ENCODE data around the gene AKT3. TPM values are rescaled to one million over a fixed set of nuclear protein-coding genes. Genes with fewer than 3 reads are reported as not detected.

The AKT3 gene
- total and polyA plus RNA-seq, 5 donors from 2014 or later = 0.81 to 84.2 (median 2.8) TPM

DNA sequence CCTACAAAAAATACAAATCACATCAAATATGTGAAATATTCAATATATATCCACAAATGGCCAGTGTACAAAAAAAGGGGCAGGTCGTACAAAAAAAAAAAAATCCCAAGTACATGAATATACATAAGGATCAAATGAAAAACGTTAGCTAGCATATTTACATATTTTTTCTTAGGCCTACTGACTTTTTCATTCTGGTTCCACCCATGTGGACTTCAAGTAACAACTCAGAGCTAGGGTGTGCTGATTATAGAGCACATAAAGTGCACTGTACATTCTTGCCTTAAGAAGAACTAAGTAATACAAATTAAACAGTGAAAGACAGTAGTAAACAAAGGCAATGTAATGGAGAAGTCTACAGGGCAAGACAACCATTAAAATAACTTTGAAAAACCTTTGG, 297.0 kb downstream of the AKT3 start:
- no peak for ATAC-seq (ENCODE audit: low read depth in 2 of 2)
- H3K4me3 ChIP-seq (ENCODE audit: low read depth, low read length) = no peak overlapping the region
- H3K4me1 Mint-ChIP-seq = peaks cover 0 to 8% (median under 1%) of the 10 kb centered on the region in 4 donors
- no peaks in the 10 kb centered on the region for H3K27me3 Mint-ChIP-seq
- peaks cover 0 to 2% (median 0%) of the 10 kb centered on the region in 7 donors for H3K9me3 Mint-ChIP-seq
- no peak overlapping the region for H3K27ac Mint-ChIP-seq
- DNase-seq = no peak
- H3K27ac ChIP-seq (ENCODE audit: insufficient read depth, low read length, poor library complexity, severe bottlenecking) = no peak overlapping the region
- no peak overlapping the region for H3K4me3 Mint-ChIP-seq
- no peaks in the 10 kb centered on the region for H3K9me3 ChIP-seq (ENCODE audit: control insufficient read depth in 2 of 2, low read length in 2 of 2)
- H3K36me3 Mint-ChIP-seq = peaks cover 22% of the 10 kb centered on the region
- peaks cover 4% of the 10 kb centered on the region for H3K36me3 ChIP-seq (ENCODE audit: control insufficient read depth, insufficient read depth, low read length)
- no peaks in the 10 kb centered on the region for H3K4me1 ChIP-seq (ENCODE audit: control insufficient read depth, insufficient read depth, low read length, poor library complexity, severe bottlenecking)
- no peaks in the 10 kb centered on the region for H3K27me3 ChIP-seq (ENCODE audit: control insufficient read depth, insufficient read depth, low read length)

DNA sequence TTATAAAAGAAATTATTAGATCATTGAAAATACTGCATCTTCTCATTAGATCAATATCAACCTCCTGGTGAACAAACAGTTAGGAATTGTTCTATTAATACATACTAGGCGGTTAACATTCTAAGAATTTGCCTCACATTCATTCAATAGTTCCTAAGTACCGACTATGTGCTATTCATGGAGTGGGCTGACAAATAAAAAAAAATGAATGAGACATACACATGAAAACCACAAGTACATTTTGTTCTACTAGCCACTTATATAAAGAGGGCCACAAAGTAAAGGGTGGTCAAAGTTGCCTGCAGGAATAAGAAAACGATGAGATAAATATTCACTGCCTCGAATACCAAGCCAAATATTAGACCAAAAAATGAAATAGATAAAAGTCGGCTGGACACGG, 299.8 kb downstream of the AKT3 start:
- H3K4me3 Mint-ChIP-seq = peak overlapping the region in 1 of 4 donors; percentile 81
- Histone ChIP-seq H3K9me3 (ENCODE audit: control insufficient read depth in 2 of 2, low read length in 2 of 2) (no peaks in the 10 kb centered on the region), H3K27me3 (ENCODE audit: control insufficient read depth, insufficient read depth, low read length) (no peaks in the 10 kb centered on the region), H3K4me1 (ENCODE audit: control insufficient read depth, insufficient read depth, low read length, poor library complexity, severe bottlenecking) (no peaks in the 10 kb centered on the region), H3K4me3 (ENCODE audit: low read depth, low read length) (no peak overlapping the region), H3K27ac (ENCODE audit: insufficient read depth, low read length, poor library complexity, severe bottlenecking) (no peak overlapping the region), H3K36me3 (ENCODE audit: control insufficient read depth, insufficient read depth, low read length) (peaks cover 6% of the 10 kb centered on the region)
- H3K27me3 Mint-ChIP-seq = no peaks in the 10 kb centered on the region
- peaks cover 0 to 8% (median under 1%) of the 10 kb centered on the region in 4 donors for H3K4me1 Mint-ChIP-seq
- DNase-seq (no peak), ATAC-seq (ENCODE audit: low read depth in 2 of 2) (no peak)
- no peaks in the 10 kb centered on the region for H3K9me3 Mint-ChIP-seq
- H3K36me3 Mint-ChIP-seq = peaks cover 37% of the 10 kb centered on the region
- H3K27ac Mint-ChIP-seq = no peak overlapping the region

DNA sequence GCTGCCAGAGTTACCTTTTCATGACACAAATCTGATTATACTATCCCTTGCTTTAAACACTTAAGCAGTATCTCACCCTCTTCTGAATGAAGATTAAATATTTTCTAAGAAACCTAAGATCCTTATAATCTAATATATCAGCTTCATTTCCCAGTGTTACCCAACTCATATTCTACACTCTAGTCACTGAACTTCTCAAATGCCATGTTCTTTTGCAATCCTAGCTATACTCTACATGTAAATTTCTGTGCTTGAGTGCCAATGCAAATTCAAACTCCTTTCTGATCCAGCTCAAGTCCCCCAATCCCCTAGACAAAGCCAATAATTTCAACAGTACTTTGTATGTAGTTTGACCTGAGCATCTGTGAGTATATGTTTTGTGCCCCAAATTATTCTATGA, 300.3 kb downstream of the AKT3 start:
- DNase-seq = no peak
- H3K27me3 Mint-ChIP-seq = no peaks in the 10 kb centered on the region
- no peak overlapping the region for H3K27ac Mint-ChIP-seq
- H3K9me3 ChIP-seq (ENCODE audit: control insufficient read depth in 2 of 2, low read length in 2 of 2) = no peaks in the 10 kb centered on the region
- H3K4me3 ChIP-seq (ENCODE audit: low read depth, low read length) = no peak overlapping the region
- H3K27me3 ChIP-seq (ENCODE audit: control insufficient read depth, insufficient read depth, low read length) = no peaks in the 10 kb centered on the region
- H3K9me3 Mint-ChIP-seq = no peaks in the 10 kb centered on the region
- H3K36me3 Mint-ChIP-seq = peaks cover 37% of the 10 kb centered on the region
- H3K4me1 Mint-ChIP-seq = peaks cover 0 to 8% (median under 1%) of the 10 kb centered on the region in 4 donors
- ATAC-seq (ENCODE audit: low read depth in 2 of 2) = no peak
- H3K27ac ChIP-seq (ENCODE audit: insufficient read depth, low read length, poor library complexity, severe bottlenecking) = no peak overlapping the region
- peaks cover 6% of the 10 kb centered on the region for H3K36me3 ChIP-seq (ENCODE audit: control insufficient read depth, insufficient read depth, low read length)
- no peaks in the 10 kb centered on the region for H3K4me1 ChIP-seq (ENCODE audit: control insufficient read depth, insufficient read depth, low read length, poor library complexity, severe bottlenecking)
- H3K4me3 Mint-ChIP-seq = no peak overlapping the region

DNA sequence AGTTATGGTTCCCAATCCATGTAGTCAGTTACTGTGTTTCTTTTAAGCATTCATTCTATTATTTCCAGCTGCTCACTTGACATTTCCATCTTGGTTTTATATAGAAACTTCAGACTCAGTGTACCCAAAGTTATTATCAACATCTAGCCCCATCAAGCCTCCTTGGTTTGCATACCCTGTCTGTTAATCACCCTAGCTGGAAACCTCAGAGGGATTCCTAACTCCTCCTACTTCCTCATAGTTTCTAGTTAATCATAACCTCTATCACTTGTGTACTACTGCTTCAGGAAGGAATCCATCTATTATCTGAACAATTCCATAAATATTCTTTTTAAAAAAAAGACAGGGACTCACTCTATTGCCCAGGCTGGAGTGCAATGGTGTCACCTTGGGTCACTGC, 300.9 kb downstream of the AKT3 start:
- H3K9me3 ChIP-seq (ENCODE audit: control insufficient read depth in 2 of 2, low read length in 2 of 2) = no peaks in the 10 kb centered on the region
- ATAC-seq (ENCODE audit: low read depth in 2 of 2) (no peak), DNase-seq (no peak)
- H3K27ac Mint-ChIP-seq = no peak overlapping the region
- no peaks in the 10 kb centered on the region for H3K27me3 Mint-ChIP-seq
- peaks cover 38% of the 10 kb centered on the region for H3K36me3 Mint-ChIP-seq
- peaks cover 0 to 8% (median under 1%) of the 10 kb centered on the region in 4 donors for H3K4me1 Mint-ChIP-seq
- H3K27ac ChIP-seq (ENCODE audit: insufficient read depth, low read length, poor library complexity, severe bottlenecking) = no peak overlapping the region
- H3K4me3 Mint-ChIP-seq = no peak overlapping the region
- no peak overlapping the region for H3K4me3 ChIP-seq (ENCODE audit: low read depth, low read length)
- no peaks in the 10 kb centered on the region for H3K4me1 ChIP-seq (ENCODE audit: control insufficient read depth, insufficient read depth, low read length, poor library complexity, severe bottlenecking)
- H3K9me3 Mint-ChIP-seq = no peaks in the 10 kb centered on the region
- H3K27me3 ChIP-seq (ENCODE audit: control insufficient read depth, insufficient read depth, low read length) = no peaks in the 10 kb centered on the region
- H3K36me3 ChIP-seq (ENCODE audit: control insufficient read depth, insufficient read depth, low read length) = peaks cover 12% of the 10 kb centered on the region

DNA sequence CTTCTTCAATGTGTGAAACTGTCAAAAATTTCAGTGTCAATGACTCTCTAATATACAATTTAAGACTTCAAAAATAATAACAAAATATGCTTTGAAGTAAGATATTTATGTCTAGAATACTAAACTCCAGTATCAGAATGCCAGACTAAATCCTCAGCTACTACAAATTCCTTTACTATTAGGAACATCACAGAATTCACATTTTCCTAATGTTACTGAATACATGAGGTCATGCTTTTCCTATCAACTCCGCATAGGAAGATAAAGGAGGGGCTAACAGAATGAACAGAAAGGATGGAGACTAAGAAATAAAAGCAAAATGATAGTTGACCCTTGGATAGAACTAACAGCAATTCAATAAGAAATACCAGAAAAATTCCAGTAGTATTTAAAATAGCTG, 301.5 kb downstream of the AKT3 start:
- Mint-ChIP-seq H3K4me3 (no peak overlapping the region), H3K27ac (no peak overlapping the region), H3K4me1 (peaks cover 0 to 8% (median 3%) of the 10 kb centered on the region in 4 donors), H3K9me3 (no peaks in the 10 kb centered on the region), H3K36me3 (peaks cover 42% of the 10 kb centered on the region), H3K27me3 (no peaks in the 10 kb centered on the region)
- DNase-seq = no peak
- Histone ChIP-seq H3K4me3 (ENCODE audit: low read depth, low read length) (no peak overlapping the region), H3K27me3 (ENCODE audit: control insufficient read depth, insufficient read depth, low read length) (no peaks in the 10 kb centered on the region), H3K4me1 (ENCODE audit: control insufficient read depth, insufficient read depth, low read length, poor library complexity, severe bottlenecking) (no peaks in the 10 kb centered on the region), H3K27ac (ENCODE audit: insufficient read depth, low read length, poor library complexity, severe bottlenecking) (no peak overlapping the region), H3K9me3 (ENCODE audit: control insufficient read depth in 2 of 2, low read length in 2 of 2) (no peaks in the 10 kb centered on the region), H3K36me3 (ENCODE audit: control insufficient read depth, insufficient read depth, low read length) (peaks cover 15% of the 10 kb centered on the region)
- ATAC-seq (ENCODE audit: low read depth in 2 of 2) = no peak

DNA sequence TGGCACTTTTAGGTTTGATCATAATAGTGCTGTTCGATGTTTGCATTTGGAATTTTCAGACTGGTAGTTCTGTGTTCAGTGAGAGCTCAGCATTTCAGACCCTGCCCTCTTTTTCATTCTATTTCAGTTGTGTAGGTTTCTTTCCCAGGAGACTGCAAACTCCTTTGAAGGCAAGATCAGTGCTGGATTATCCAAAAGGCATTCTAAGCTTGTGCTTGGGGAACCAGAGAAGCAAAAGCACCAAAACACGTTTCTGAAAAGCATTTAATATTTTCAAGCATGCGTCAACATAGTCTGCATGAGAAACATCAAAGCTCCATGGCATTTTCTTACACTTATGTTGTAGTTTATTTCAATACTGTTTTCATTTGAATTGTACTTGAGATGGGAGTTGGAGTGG, 302.2 kb downstream of the AKT3 start:
- H3K36me3 Mint-ChIP-seq = peaks cover 45% of the 10 kb centered on the region
- H3K27me3 Mint-ChIP-seq = no peaks in the 10 kb centered on the region
- H3K4me3 ChIP-seq (ENCODE audit: low read depth, low read length) = no peak overlapping the region
- H3K4me3 Mint-ChIP-seq = no peak overlapping the region
- H3K36me3 ChIP-seq (ENCODE audit: control insufficient read depth, insufficient read depth, low read length) = peaks cover 15% of the 10 kb centered on the region
- no peaks in the 10 kb centered on the region for H3K4me1 ChIP-seq (ENCODE audit: control insufficient read depth, insufficient read depth, low read length, poor library complexity, severe bottlenecking)
- H3K27ac ChIP-seq (ENCODE audit: insufficient read depth, low read length, poor library complexity, severe bottlenecking) = no peak overlapping the region
- H3K27me3 ChIP-seq (ENCODE audit: control insufficient read depth, insufficient read depth, low read length) = no peaks in the 10 kb centered on the region
- ATAC-seq (ENCODE audit: low read depth in 2 of 2) (no peak), DNase-seq (no peak)
- no peaks in the 10 kb centered on the region for H3K9me3 ChIP-seq (ENCODE audit: control insufficient read depth in 2 of 2, low read length in 2 of 2)
- peaks cover 0 to 1% (median 0%) of the 10 kb centered on the region in 7 donors for H3K9me3 Mint-ChIP-seq
- H3K4me1 Mint-ChIP-seq = peaks cover 0 to 8% (median 4%) of the 10 kb centered on the region in 4 donors
- no peak overlapping the region for H3K27ac Mint-ChIP-seq

DNA sequence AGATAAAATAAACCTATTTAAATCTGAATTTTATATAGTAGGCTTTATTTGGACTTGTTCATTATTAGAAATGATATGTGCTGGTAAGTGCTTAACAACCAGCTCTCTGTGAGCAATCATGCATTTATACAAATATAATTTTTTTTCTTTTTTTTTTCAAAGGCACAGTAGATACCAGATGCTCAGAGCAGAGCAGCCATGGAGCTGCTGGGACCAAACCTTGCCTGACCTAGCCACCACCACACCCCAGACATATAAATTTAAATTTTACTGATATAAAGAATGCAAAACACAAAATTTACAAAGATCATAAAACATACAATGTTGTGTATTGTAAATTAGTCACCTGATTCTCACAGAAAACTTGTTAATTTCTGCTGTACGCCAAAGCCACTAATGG, 303.6 kb downstream of the AKT3 start:
- no peaks in the 10 kb centered on the region for H3K27me3 Mint-ChIP-seq
- peaks cover 43% of the 10 kb centered on the region for H3K36me3 Mint-ChIP-seq

DNA sequence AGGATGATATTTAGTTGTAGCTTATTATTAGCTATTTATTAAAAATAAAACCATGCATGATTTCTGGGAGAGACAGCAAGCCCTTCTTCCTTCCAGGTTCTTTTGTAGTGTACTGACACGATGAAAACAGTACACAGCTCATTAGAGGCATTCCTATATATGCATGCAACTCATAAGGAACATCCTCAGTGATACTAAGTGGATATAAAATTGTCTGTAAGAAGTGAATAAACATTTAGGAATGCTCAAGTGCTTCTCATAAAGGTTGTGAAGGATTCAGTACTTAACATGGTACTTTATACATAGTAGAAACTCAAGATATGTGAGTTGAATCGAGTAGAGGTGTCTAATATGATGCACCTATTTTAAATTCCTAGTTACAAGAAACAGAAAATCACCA, 306.5 kb downstream of the AKT3 start:
- H3K4me3 ChIP-seq (ENCODE audit: low read depth, low read length) = no peak overlapping the region
- Mint-ChIP-seq H3K9me3 (peaks cover 0 to 4% (median 0%) of the 10 kb centered on the region in 7 donors), H3K27me3 (no peaks in the 10 kb centered on the region), H3K27ac (no peak overlapping the region), H3K4me1 (peaks cover 0 to 10% (median 0%) of the 10 kb centered on the region in 4 donors), H3K36me3 (peaks cover 27% of the 10 kb centered on the region), H3K4me3 (no peak overlapping the region)
- DNase-seq (no peak), ATAC-seq (ENCODE audit: low read depth in 2 of 2) (no peak)
- no peaks in the 10 kb centered on the region for H3K4me1 ChIP-seq (ENCODE audit: control insufficient read depth, insufficient read depth, low read length, poor library complexity, severe bottlenecking)
- no peak overlapping the region for H3K27ac ChIP-seq (ENCODE audit: insufficient read depth, low read length, poor library complexity, severe bottlenecking)
- no peaks in the 10 kb centered on the region for H3K27me3 ChIP-seq (ENCODE audit: control insufficient read depth, insufficient read depth, low read length)
- no peaks in the 10 kb centered on the region for H3K9me3 ChIP-seq (ENCODE audit: control insufficient read depth in 2 of 2, low read length in 2 of 2)
- H3K36me3 ChIP-seq (ENCODE audit: control insufficient read depth, insufficient read depth, low read length) = peaks cover 11% of the 10 kb centered on the region

More for the DNA sequence above, 303.6 kb downstream of the AKT3 start:
- DNase-seq (no peak), ATAC-seq (ENCODE audit: low read depth in 2 of 2) (no peak)
- Histone ChIP-seq H3K9me3 (ENCODE audit: control insufficient read depth in 2 of 2, low read length in 2 of 2) (no peaks in the 10 kb centered on the region), H3K36me3 (ENCODE audit: control insufficient read depth, insufficient read depth, low read length) (peaks cover 15% of the 10 kb centered on the region), H3K27ac (ENCODE audit: insufficient read depth, low read length, poor library complexity, severe bottlenecking) (no peak overlapping the region), H3K4me3 (ENCODE audit: low read depth, low read length) (no peak overlapping the region), H3K4me1 (ENCODE audit: control insufficient read depth, insufficient read depth, low read length, poor library complexity, severe bottlenecking) (no peaks in the 10 kb centered on the region), H3K27me3 (ENCODE audit: control insufficient read depth, insufficient read depth, low read length) (no peaks in the 10 kb centered on the region)
- Mint-ChIP-seq H3K27ac (no peak overlapping the region), H3K4me1 (peaks cover 0 to 9% (median 4%) of the 10 kb centered on the region in 4 donors), H3K9me3 (peaks cover 0 to 1% (median 0%) of the 10 kb centered on the region in 7 donors), H3K4me3 (no peak overlapping the region)

Data from CD4-positive, CD25-positive, alpha-beta regulatory T cell (primary cell).